Activated CD8-positive, alpha-beta T cell treated with anti-CD3 and anti-CD28 coated beads, Interleukin-2, amount 10 ng/mL, durations not matched to agents 7 days and 5 days (primary cell): ENCODE results near the gene TBC1D2B. TPM values are rescaled to one million over a fixed set of nuclear protein-coding genes. Genes with fewer than 3 reads are reported as not detected.

Source experiments
- ATAC-seq: fragments of 150-1000 bp; cut with Tn5 transposase; one replicate; pipeline ENCODE4 v1.10.0; 2021; ENCODE audit warnings: moderate library complexity
- CTCF ChIA-PET: fragments of 350-600 bp; sonication (Branson Sonifier 250); formaldehyde crosslinking; loops from one replicate; lab custom pipeline; 2021; ENCODE audit warnings: antibody characterized with exemption; lab: Charles Lee
- POLR2A ChIA-PET: fragments of 350-600 bp; sonication (Branson Sonifier 250); formaldehyde crosslinking; loops from one replicate; lab custom pipeline; 2021; ENCODE audit warnings: antibody characterized with exemption; lab: Charles Lee
- DNase-seq: peaks from one replicate; pipeline ENCODE4 v3.0.0-alpha.2; 2020
- H3K27ac Mint-ChIP-seq: one replicate; pipeline ENCODE4 v1.8.0; 2021; ENCODE audit warnings: mild to moderate bottlenecking, mixed read lengths
- H3K27me3 Mint-ChIP-seq: one replicate; pipeline ENCODE4 v1.8.0; 2021; ENCODE audit warnings: low read depth, mixed read lengths
- H3K36me3 Mint-ChIP-seq: one replicate; pipeline ENCODE4 v1.8.0; 2021; ENCODE audit warnings: low read depth, mixed read lengths
- H3K4me1 Mint-ChIP-seq: one replicate; pipeline ENCODE4 v1.8.0; 2021; ENCODE audit warnings: low read depth, mixed read lengths
- H3K4me3 Mint-ChIP-seq: one replicate; pipeline ENCODE4 v1.8.0; 2021; ENCODE audit warnings: mild to moderate bottlenecking, mixed read lengths
- H3K9me3 Mint-ChIP-seq: one replicate; pipeline ENCODE4 v1.8.0; 2022; ENCODE audit warnings: mixed read lengths; ENCODE audit not compliant: insufficient read depth
- total RNA-seq, 2 experiments: library from RNA; stranded (reverse); gene quantifications; one replicate each; pipeline ENCODE4 v1.2.3, GENCODE V29; 2021

TBC1D2B gene
- total RNA-seq, 2 experiments from 2014 or later = 109 to 119 TPM

- Mint-ChIP-seq H3K9me3 (no peaks in the 10 kb centered on the region), H3K27me3 (no peaks in the 10 kb centered on the region), H3K36me3 (peaks cover 69% of the 10 kb centered on the region), H3K4me1 (peaks cover 49% of the 10 kb centered on the region), H3K4me3 (no peak overlapping the region), H3K27ac (peak overlapping the region; percentile 56)
- CTCF ChIA-PET = interaction anchor here (0.8 to 15.5 kb wide), 8 partner anchors 9 to 169 kb away, joined by 3 to 305 read pairs (median 5); no protein-coding TSS in a partner anchor
- DNase-seq (no peak), ATAC-seq (no peak)
- POLR2A ChIA-PET = interaction anchor here (0.6 to 4.5 kb wide), 4 partner anchors 12 to 321 kb away, joined by 3 to 21 read pairs (median 12); no protein-coding TSS in a partner anchor
Observed at GRCh38 chr15:78071383-78071782, 6.1 kb downstream of the TBC1D2B start.

DNA sequence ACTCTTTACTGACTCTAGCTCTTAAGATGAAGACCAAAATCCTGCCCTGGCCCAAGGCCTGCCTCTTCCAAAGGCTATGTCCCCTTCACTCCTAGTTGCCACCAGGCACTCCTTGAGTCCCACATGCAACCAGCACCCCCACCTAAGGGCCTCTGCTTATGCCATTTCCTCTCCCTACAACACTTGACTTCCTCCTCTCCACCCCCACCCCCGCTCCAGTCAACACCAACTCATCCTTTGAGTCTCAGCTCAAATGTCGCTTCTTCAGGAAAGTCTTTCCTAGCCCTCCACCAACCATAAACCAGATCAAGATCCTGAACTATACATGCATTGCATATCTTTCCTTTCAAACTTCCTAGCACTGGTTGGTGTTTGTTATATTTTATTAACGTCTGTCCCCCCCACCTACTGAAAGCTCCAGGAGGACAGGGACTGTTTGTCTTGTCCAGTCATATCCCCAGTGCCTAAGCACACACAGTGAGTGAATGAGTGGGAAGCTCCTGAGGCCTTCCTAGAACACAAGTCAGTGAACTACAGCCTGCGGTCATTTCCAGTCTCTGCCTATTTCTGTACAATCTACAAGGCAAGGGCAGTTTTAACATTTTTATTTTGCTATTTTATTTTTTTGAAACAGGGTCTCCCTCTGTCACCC is 7.3 kb downstream of the TBC1D2B start:
- ATAC-seq = peak; percentile 37
- peak overlapping the region; percentile 70 for H3K4me3 Mint-ChIP-seq
- peaks cover 68% of the 10 kb centered on the region for H3K36me3 Mint-ChIP-seq
- no peaks in the 10 kb centered on the region for H3K27me3 Mint-ChIP-seq
- H3K4me1 Mint-ChIP-seq = peaks cover 39% of the 10 kb centered on the region
- ChIA-PET POLR2A (interaction anchor here (1.5 to 5.9 kb wide), 6 partner anchors 10 to 35 kb away, joined by 4 to 71 read pairs (median 20); no protein-coding TSS in a partner anchor), CTCF (interaction anchor here (1.0 to 15.5 kb wide), 11 partner anchors 8 to 111 kb away, joined by 3 to 305 read pairs (median 5); no protein-coding TSS in a partner anchor)
- peak overlapping the region; percentile 95 for H3K27ac Mint-ChIP-seq
- DNase-seq = peak; percentile 63
- H3K9me3 Mint-ChIP-seq = no peaks in the 10 kb centered on the region

DNA sequence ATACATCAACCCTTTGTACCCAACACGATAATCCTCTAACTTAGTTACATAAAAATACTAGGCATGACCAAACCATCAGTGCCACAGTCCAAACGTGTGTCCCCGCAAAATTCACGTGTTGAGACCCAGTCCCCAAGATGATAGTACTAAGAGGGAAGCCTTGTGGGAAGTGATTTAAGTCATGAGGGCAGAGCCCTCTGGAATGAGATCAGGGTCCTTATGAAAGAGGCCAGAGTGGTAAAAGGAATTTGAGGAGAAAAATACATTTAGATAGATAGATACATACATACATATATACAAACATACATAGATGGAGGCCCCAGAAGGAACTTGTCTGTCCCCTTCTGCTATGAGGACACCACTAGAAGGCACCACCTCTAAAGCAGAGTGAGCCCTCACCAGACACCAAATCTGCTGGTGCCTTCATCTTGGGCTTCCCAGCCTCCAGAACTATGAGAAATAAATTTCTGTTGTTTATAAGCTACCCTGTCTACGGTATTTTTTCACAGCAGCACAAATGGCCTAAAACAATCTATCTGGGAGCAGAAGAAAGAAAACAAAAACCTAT is 8.0 kb downstream of the TBC1D2B start:
- DNase-seq (no peak), ATAC-seq (peak; percentile 24)
- H3K9me3 Mint-ChIP-seq = no peaks in the 10 kb centered on the region
- ChIA-PET CTCF (interaction anchor here (1.0 to 15.5 kb wide), 18 partner anchors 8 to 171 kb away, joined by 3 to 305 read pairs (median 5); no protein-coding TSS in a partner anchor), POLR2A (interaction anchor here (1.5 to 5.9 kb wide), 6 partner anchors 10 to 34 kb away, joined by 4 to 71 read pairs (median 20); no protein-coding TSS in a partner anchor)
- H3K27ac Mint-ChIP-seq = peak overlapping the region; percentile 95
- peak overlapping the region; percentile 70 for H3K4me3 Mint-ChIP-seq
- peaks cover 34% of the 10 kb centered on the region for H3K4me1 Mint-ChIP-seq
- no peaks in the 10 kb centered on the region for H3K27me3 Mint-ChIP-seq
- H3K36me3 Mint-ChIP-seq = peaks cover 64% of the 10 kb centered on the region

GRCh38 chr15:78069052-78069414 is 8.5 kb downstream of the TBC1D2B start:
- H3K4me1 Mint-ChIP-seq = peaks cover 29% of the 10 kb centered on the region
- CTCF ChIA-PET = interaction anchor here (1.0 to 15.5 kb wide), 14 partner anchors 9 to 171 kb away, joined by 3 to 305 read pairs (median 4); partner anchors contain the start of gene TBC1D2B
- ATAC-seq (peak; percentile 16), DNase-seq (no peak)
- H3K27me3 Mint-ChIP-seq = no peaks in the 10 kb centered on the region
- peaks cover 59% of the 10 kb centered on the region for H3K36me3 Mint-ChIP-seq
- peak overlapping the region; percentile 95 for H3K27ac Mint-ChIP-seq
- POLR2A ChIA-PET = interaction anchor here (1.5 to 5.9 kb wide), 5 partner anchors 9 to 34 kb away, joined by 5 to 71 read pairs (median 21); no protein-coding TSS in a partner anchor
- peak overlapping the region; percentile 70 for H3K4me3 Mint-ChIP-seq
- no peaks in the 10 kb centered on the region for H3K9me3 Mint-ChIP-seq

DNA sequence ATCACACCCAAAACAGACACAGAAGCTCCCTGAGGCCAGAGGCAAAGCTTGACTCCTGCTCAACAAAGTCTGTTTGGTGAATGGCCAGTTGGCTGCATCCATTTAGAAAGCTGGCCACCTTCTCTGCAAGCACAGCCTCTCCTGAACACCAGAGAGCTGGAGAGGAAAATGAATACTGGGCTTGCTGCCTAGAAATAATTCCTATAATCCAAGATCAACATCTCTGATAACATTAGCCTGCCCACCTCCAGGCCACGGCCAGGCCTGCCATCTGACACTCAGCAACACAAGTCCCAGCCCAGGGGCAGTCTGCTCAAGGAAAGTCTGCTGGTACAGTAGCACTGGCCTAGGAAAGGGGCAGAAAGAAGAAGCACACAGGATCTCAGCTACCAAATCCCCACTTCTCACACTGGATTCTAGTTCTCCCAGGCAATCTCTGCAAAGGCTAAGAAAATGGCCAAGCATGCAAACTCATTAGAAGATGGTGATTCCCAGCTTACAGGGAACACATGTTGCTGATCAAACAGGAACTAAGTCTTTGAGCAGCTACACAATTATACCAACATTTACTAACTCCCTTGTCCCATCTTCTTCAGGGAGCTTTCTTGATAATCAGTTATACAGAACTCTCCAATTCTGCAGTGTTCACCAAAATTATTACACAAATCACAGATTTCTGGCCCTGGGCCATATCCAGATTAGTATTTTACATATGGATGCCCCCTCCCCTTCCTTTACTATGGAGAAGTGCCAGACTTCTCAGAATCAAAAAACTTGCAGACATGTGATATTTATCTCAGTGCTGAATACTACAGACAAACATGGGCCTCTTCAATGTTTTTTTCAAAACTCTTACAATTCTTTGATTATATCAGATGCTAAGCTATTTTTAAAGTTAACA is 9.9 kb downstream of the TBC1D2B start:
- no peak for ATAC-seq
- peaks cover 51% of the 10 kb centered on the region for H3K36me3 Mint-ChIP-seq

DNA sequence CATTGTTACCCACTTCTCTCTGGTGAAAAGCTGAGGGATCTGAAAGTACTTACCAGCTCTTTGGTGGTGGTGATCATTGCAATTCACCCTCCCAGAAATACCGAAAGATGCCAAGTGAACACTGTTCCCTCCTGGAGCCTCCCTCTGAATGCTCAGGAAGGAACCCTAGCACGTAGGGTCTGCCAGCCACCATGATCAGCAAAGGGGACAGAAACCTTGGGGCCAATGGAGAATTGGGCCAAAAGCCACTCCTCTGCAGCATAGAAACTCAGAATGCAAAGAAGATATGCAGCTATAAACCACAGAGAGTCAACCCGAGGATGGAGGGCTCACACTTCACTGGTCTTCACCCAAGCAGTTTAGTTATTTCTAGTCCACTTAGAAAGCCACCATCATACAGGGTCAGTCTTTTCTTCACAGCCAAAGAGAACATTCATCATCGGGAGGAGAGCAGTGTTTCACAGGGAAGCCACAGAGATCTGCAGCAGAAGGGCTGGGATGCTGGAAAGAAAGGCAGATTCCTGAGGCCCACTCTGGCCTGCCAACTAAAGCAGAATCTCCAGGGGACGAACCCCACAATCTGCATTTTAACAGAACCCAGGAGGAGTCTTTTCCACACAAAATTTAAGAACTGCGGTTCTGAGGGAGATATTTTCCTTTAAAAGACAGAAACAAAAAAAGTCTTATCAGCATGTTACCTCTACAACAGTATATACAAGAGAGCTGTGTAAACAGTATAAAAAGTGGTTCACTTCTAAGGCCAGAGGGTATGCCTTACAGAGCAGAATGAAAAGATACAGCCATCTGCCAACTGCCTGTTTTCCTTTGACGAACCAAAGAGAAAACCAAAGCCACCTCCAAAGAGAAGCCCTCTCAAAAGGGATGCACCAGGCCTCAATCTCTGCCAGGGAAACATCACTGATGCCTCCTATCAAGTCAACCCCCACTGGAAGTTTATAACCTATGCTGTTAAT is 11.3 kb downstream of the TBC1D2B start:
- DNase-seq = no peak
- H3K4me3 Mint-ChIP-seq = no peak overlapping the region
- ChIA-PET CTCF (interaction anchor here (1.2 to 15.5 kb wide), 5 partner anchors 16 to 129 kb away, joined by 3 to 305 read pairs (median 64); no protein-coding TSS in a partner anchor), POLR2A (interaction anchor here (1.0 to 5.9 kb wide), 4 partner anchors 10 to 19 kb away, joined by 3 to 71 read pairs (median 16); no protein-coding TSS in a partner anchor)
- peaks cover 38% of the 10 kb centered on the region for H3K36me3 Mint-ChIP-seq
- no peak for ATAC-seq
- H3K9me3 Mint-ChIP-seq = no peaks in the 10 kb centered on the region
- no peaks in the 10 kb centered on the region for H3K27me3 Mint-ChIP-seq
- peaks cover 11% of the 10 kb centered on the region for H3K4me1 Mint-ChIP-seq
- H3K27ac Mint-ChIP-seq = no peak overlapping the region

More for the DNA sequence above, 9.9 kb downstream of the TBC1D2B start:
- ChIA-PET POLR2A (interaction anchor here (3.3 to 5.9 kb wide), 3 partner anchors 8 to 20 kb away, joined by 20 to 71 read pairs (median 27); no protein-coding TSS in a partner anchor), CTCF (interaction anchor here (1.1 to 15.5 kb wide), 10 partner anchors 17 to 128 kb away, joined by 3 to 305 read pairs (median 9); no protein-coding TSS in a partner anchor)
- no peak overlapping the region for H3K4me3 Mint-ChIP-seq
- H3K27ac Mint-ChIP-seq = peak overlapping the region; percentile 95
- H3K4me1 Mint-ChIP-seq = peaks cover 16% of the 10 kb centered on the region
- H3K9me3 Mint-ChIP-seq = no peaks in the 10 kb centered on the region
- no peaks in the 10 kb centered on the region for H3K27me3 Mint-ChIP-seq
- no peak for DNase-seq

- peaks cover 10% of the 10 kb centered on the region for H3K4me1 Mint-ChIP-seq
- H3K36me3 Mint-ChIP-seq = peaks cover 36% of the 10 kb centered on the region
- no peak overlapping the region for H3K27ac Mint-ChIP-seq
- no peak overlapping the region for H3K4me3 Mint-ChIP-seq
- peak; percentile 18 for ATAC-seq
- CTCF ChIA-PET = interaction anchor here (1.2 to 15.5 kb wide), 3 partner anchors 15 to 42 kb away, joined by 4 to 305 read pairs (median 103); no protein-coding TSS in a partner anchor
- no peak for DNase-seq
- POLR2A ChIA-PET = interaction anchor here (1.0 to 5.9 kb wide), 3 partner anchors 11 to 19 kb away, joined by 3 to 71 read pairs (median 5); no protein-coding TSS in a partner anchor
- H3K27me3 Mint-ChIP-seq = no peaks in the 10 kb centered on the region
- no peaks in the 10 kb centered on the region for H3K9me3 Mint-ChIP-seq
Observed at GRCh38 chr15:78065284-78065872, 12.1 kb downstream of the TBC1D2B start.

- ATAC-seq = no peak
- DNase-seq = no peak
- no peak overlapping the region for H3K4me3 Mint-ChIP-seq
- ChIA-PET POLR2A (no interaction called here), CTCF (no interaction called here)
- H3K27ac Mint-ChIP-seq = no peak overlapping the region
- H3K9me3 Mint-ChIP-seq = no peaks in the 10 kb centered on the region
- peaks cover 31% of the 10 kb centered on the region for H3K36me3 Mint-ChIP-seq
- no peaks in the 10 kb centered on the region for H3K27me3 Mint-ChIP-seq
- H3K4me1 Mint-ChIP-seq = peaks cover 19% of the 10 kb centered on the region
Observed at GRCh38 chr15:78064544-78064943, 13.0 kb downstream of the TBC1D2B start.

DNA sequence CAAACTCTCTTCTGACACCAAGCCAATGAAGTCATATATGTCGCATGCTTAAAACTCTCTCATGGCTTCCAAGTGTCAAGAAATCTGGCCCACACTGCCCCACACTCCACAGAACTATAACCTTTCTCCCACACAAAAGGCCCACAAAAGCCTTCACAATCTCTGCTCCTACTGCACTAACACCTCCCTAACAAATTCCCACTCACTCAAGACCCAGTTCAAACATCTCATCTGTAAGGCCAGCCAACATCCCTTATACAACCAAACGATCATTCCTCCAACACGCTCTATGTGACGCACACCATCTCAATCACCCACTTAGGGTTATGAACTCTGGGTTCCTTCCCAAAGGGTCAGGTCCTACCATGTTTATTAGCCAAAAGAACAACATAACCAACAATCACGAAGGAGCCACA is 13.5 kb downstream of the TBC1D2B start:
- H3K27me3 Mint-ChIP-seq = no peaks in the 10 kb centered on the region
- DNase-seq (no peak), ATAC-seq (no peak)
- no peak overlapping the region for H3K27ac Mint-ChIP-seq
- peaks cover 31% of the 10 kb centered on the region for H3K36me3 Mint-ChIP-seq
- peaks cover 24% of the 10 kb centered on the region for H3K4me1 Mint-ChIP-seq
- no peaks in the 10 kb centered on the region for H3K9me3 Mint-ChIP-seq
- ChIA-PET POLR2A (interaction anchor here (2.5 kb wide), 2 partner anchors 16 to 29 kb away, joined by 10 to 12 read pairs; no protein-coding TSS in a partner anchor), CTCF (interaction anchor here (2.1 to 6.1 kb wide), 2 partner anchors 12 to 105 kb away, joined by 6 to 62 read pairs; no protein-coding TSS in a partner anchor)
- H3K4me3 Mint-ChIP-seq = no peak overlapping the region
